ENCODE data around the gene ATP2B2. TPM values are rescaled to one million over a fixed set of nuclear protein-coding genes. Genes with fewer than 3 reads are reported as not detected.

Gene ATP2B2
- total RNA-seq, result not detected in 2 replicates

DNA sequence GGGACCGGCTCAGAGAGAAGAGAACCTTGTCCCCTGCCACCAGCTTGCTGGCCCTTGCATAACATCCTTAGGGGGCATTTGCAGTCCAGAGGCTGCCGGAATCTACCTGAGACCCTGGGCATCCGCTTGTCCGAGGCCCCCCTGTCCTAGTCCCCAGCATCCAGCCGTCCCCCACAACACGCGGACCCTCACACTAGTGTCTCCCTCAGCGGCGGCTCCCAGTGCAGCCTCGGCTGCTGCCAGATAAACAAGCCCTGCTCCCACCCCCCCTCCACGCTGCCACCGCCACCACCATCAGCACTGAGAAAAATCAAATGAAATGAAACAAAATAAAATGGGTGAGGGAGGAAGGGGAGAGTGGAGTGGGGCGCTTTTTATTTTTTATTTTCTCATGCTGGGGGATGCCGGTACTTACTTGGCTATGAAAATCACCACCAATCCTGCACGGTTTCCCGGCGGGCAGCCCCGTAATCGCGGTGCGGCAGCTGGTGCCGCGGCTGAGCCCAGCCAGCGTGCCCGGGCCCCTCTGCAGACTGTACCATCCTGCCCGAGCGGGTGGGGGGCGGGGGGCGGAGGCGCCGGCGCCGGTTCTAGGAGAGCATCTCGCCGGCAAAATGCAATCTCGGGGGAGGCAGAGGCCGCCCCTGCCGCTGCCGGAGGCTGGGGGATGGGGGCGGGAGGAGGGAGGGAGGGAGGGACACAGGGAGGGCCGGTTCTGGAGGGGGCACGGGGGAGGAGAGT lies at the start of gene ATP2B2:
TSS of gene ATP2B2 (minus strand) at position 537 of the 741 bp plus-strand sequence. CDS start 56,043 bp downstream, outside the sequence.
- intact Hi-C loops (cut with micrococcal nuclease), result loop anchor here (10.0 kb wide), 1 partner anchor 160 kb away; no protein-coding TSS in a partner anchor
- Mint-ChIP-seq H3K4me1 (ENCODE audit: low read depth) (no peaks in the 10 kb centered on the region), H3K27ac (no peak within 1 kb of the TSS), H3K36me3 (ENCODE audit: low read depth) (no peaks in the 10 kb centered on the region), H3K4me3 (no peak within 1 kb of the TSS), H3K27me3 (ENCODE audit: insufficient read depth) (peaks cover 18% of the 10 kb centered on the region), H3K9me3 (no peaks in the 10 kb centered on the region)
- DNase-seq (ENCODE audit: low spot score), result no peak

DNA sequence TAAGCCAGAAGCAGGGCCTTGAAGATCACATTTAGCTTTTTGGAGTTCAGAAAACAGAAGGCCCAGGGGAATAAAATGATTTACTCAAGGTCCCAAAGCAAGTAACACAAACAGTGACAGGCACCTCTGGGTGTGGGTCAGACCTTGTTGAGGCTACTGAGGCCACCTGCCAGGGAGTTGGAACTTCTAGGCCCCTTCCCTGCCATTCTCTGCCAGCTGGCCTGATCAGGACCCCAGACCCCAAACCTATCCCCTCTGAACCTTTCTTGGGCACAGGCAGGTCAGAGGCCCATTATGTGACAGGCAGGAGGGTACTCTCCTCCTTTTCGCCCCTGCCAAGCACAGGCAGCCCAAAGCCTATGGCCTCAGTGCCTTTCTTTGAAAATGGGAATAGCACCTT lies 49.4 kb upstream of the ATP2B2 start:
- H3K9me3 Mint-ChIP-seq, result no peaks in the 10 kb centered on the region
- DNase-seq (ENCODE audit: low spot score), result no peak
- H3K4me3 Mint-ChIP-seq, result no peak overlapping the region
- no peaks in the 10 kb centered on the region for H3K36me3 Mint-ChIP-seq (ENCODE audit: low read depth)
- peaks cover 10% of the 10 kb centered on the region for H3K27me3 Mint-ChIP-seq (ENCODE audit: insufficient read depth)
- intact Hi-C loops (cut with micrococcal nuclease), result loop anchor here (10.0 kb wide), 1 partner anchor 1380 kb away; no protein-coding TSS in a partner anchor
- peaks cover 25% of the 10 kb centered on the region for H3K4me1 Mint-ChIP-seq (ENCODE audit: low read depth)
- H3K27ac Mint-ChIP-seq, result no peak overlapping the region

DNA sequence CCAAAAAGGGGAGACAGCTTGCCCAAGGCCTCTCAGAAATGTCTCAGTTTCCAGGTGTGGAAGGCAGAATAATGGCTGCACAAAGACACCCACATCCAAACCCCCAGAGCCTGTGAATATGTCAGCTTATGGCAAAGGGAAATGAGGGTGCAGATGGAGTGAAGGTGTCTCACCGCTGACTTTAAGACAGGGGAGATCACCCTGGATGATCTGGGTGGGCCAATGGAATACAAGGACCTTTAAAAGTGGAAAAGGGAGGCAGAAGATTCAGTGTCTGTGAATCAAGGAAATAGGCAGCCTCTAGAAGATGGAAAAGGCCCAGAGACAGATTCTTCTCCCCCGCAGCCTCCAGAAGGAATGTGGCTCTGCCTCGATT lies 48.8 kb upstream of the ATP2B2 start:
- peaks cover 8% of the 10 kb centered on the region for H3K27me3 Mint-ChIP-seq (ENCODE audit: insufficient read depth)
- H3K4me3 Mint-ChIP-seq, result no peak overlapping the region
- DNase-seq (ENCODE audit: low spot score), result no peak
- intact Hi-C loops (cut with micrococcal nuclease), result loop anchor here (10.0 kb wide), 1 partner anchor 1379 kb away; no protein-coding TSS in a partner anchor
- H3K9me3 Mint-ChIP-seq, result no peaks in the 10 kb centered on the region
- H3K36me3 Mint-ChIP-seq (ENCODE audit: low read depth), result no peaks in the 10 kb centered on the region
- peak overlapping the region; percentile 50 for H3K27ac Mint-ChIP-seq
- H3K4me1 Mint-ChIP-seq (ENCODE audit: low read depth), result peaks cover 27% of the 10 kb centered on the region

DNA sequence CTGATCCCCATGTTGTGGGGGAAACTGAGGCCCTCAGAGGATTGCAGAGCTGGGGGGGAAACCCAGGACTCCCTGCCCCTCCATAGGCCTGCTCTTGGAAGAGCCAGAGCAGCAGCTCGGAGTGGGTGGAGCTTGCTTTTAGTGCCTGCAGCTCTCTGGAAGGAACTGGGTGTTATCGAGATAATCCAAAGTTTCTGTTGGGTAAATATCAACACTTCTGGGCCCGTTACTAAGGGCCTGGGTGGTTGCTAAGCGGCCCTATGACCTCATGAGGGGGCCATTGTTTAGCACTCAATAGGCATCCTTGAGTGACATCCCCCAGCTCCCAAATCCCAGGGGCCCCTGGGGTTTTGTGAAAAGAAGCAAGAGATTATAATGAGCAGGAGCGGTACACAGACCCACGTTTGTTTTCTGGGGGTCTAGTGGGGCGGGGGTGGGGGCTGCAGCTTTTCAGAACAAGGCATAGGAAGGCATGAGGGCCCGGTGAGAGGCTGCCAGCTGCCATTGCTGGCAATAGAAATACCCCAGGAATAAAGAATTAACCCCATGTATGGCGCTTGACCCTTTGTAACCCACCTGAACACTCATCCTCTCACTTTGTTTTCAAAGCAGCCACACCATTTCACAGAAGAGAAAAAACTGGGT lies 48.3 kb upstream of the ATP2B2 start:
- Mint-ChIP-seq H3K9me3 (no peaks in the 10 kb centered on the region), H3K27ac (no peak overlapping the region), H3K4me1 (ENCODE audit: low read depth) (peaks cover 32% of the 10 kb centered on the region), H3K4me3 (no peak overlapping the region), H3K36me3 (ENCODE audit: low read depth) (no peaks in the 10 kb centered on the region), H3K27me3 (ENCODE audit: insufficient read depth) (peaks cover 6% of the 10 kb centered on the region)
- intact Hi-C loops (cut with micrococcal nuclease), result loop anchor here (2.0 to 10.0 kb wide), 2 partner anchors 187 to 1379 kb away; no protein-coding TSS in a partner anchor
- no peak for DNase-seq (ENCODE audit: low spot score)

DNA sequence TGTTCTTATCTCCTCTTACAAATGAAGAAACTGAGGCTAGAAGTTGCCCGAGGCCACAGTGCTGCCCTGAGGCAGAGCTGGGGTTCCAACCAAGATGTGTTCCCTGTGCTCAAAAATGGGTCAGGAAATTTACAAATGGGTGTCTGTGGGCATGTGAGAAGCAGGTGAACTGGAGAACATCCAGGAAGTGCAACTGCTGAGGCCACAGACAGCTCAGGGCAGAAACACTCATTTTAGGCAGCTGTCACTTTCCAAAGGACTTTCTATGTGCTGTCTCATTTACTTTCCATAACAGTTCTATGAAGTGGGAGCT lies 47.2 kb upstream of the ATP2B2 start:
- intact Hi-C loops (cut with micrococcal nuclease), result loop anchor here (1.0 to 10.0 kb wide), 4 partner anchors 51 to 1378 kb away; no protein-coding TSS in a partner anchor
- peak overlapping the region; percentile 49 for H3K4me3 Mint-ChIP-seq
- H3K27ac Mint-ChIP-seq, result peak overlapping the region; percentile 87
- peaks cover 35% of the 10 kb centered on the region for H3K4me1 Mint-ChIP-seq (ENCODE audit: low read depth)
- no peaks in the 10 kb centered on the region for H3K9me3 Mint-ChIP-seq
- H3K27me3 Mint-ChIP-seq (ENCODE audit: insufficient read depth), result peaks cover 6% of the 10 kb centered on the region
- no peaks in the 10 kb centered on the region for H3K36me3 Mint-ChIP-seq (ENCODE audit: low read depth)
- no peak for DNase-seq (ENCODE audit: low spot score)

DNA sequence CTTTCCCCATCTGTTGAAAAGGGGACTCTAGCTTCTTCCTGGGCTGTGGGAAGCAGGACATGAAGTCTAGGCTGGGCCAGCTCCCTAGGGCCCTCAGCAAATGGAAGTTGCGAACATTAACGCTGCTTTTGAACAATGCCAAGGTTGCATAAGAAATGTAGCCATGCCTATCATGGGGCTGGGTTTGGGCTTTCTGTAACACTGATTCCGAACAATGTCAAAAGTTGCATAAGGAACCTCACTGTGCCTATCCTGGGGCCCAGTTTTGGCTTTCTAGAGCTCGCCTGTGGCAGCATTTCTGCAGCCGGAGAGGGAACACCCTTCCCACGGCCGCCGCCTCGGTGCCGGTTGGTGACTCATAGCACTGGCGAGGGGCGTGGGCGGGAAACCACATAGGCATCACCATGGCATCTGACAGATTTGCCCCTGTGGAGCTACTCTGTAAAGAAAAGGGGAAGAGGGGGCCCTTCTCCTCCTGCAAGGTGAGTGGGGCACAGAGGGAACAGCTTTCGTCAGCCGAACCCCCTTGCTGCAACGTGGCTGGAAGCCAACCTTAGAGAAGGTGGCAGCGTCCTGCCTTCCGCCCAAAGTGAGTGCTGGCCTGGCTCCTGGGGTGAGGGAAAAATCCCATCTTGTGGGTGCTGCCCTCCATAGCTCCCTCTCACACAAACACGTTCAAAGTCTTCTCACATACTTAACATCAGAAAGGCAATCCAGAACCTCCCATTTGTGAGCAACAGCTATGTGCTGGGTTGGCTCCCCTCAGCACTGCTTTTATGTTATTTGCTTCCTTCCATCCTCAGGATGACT lies 46.6 kb upstream of the ATP2B2 start:
- intact Hi-C loops (cut with micrococcal nuclease), result loop anchor here (1.0 to 10.0 kb wide), 4 partner anchors 51 to 1377 kb away; no protein-coding TSS in a partner anchor
- H3K27ac Mint-ChIP-seq, result peak overlapping the region; percentile 87
- peaks cover 35% of the 10 kb centered on the region for H3K4me1 Mint-ChIP-seq (ENCODE audit: low read depth)
- H3K9me3 Mint-ChIP-seq, result no peaks in the 10 kb centered on the region
- H3K36me3 Mint-ChIP-seq (ENCODE audit: low read depth), result no peaks in the 10 kb centered on the region
- peak; percentile 61 for DNase-seq (ENCODE audit: low spot score)
- H3K27me3 Mint-ChIP-seq (ENCODE audit: insufficient read depth), result peaks cover 6% of the 10 kb centered on the region
- peak overlapping the region; percentile 49 for H3K4me3 Mint-ChIP-seq

DNA sequence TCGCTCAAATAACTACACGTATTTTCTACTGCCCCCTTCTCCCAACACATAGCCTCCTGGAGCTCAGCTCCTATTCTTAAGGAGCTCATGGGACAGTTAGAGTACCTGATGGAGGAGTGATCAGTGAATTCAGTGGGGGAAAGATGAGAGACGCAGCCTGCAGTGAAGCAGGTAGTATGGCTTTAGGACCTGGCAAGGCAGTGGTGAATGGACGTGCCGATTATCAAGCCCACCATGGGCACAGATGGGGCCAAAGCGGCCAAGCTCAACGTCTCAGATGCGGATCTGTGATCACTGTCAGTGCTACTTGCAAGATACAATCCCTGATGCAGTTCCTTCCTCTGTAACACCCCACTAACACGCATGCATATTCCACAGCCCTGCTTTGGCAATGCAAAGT lies 45.8 kb upstream of the ATP2B2 start:
- DNase-seq (ENCODE audit: low spot score), result no peak
- no peak overlapping the region for H3K27ac Mint-ChIP-seq
- peaks cover 35% of the 10 kb centered on the region for H3K4me1 Mint-ChIP-seq (ENCODE audit: low read depth)
- intact Hi-C loops (cut with micrococcal nuclease), result loop anchor here (10.0 kb wide), 1 partner anchor 1376 kb away; no protein-coding TSS in a partner anchor
- no peak overlapping the region for H3K4me3 Mint-ChIP-seq
- H3K36me3 Mint-ChIP-seq (ENCODE audit: low read depth), result no peaks in the 10 kb centered on the region
- no peaks in the 10 kb centered on the region for H3K9me3 Mint-ChIP-seq
- peaks cover 4% of the 10 kb centered on the region for H3K27me3 Mint-ChIP-seq (ENCODE audit: insufficient read depth)

DNA sequence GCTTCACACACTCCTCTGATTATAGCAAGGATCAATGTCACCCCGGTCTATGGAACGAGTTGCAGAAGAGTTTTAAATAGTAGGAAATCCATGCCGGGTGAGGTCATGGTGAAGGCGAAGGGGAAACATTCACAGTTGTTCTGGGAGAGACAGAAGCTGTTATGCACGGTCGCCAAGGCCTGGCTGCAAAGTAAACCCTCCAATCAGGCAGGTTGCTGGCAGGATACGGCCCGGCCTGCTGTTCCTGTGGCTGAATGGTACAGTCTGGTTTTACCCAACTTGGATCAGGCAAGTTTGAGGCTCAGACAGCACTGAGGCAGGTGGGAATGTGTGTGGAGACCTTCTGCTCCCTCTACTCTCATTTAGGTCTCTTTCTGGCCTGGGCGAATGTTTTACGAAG lies 45.3 kb upstream of the ATP2B2 start:
- no peak overlapping the region for H3K27ac Mint-ChIP-seq
- no peak for DNase-seq (ENCODE audit: low spot score)
- no peak overlapping the region for H3K4me3 Mint-ChIP-seq
- peaks cover 6% of the 10 kb centered on the region for H3K27me3 Mint-ChIP-seq (ENCODE audit: insufficient read depth)
- peaks cover 35% of the 10 kb centered on the region for H3K4me1 Mint-ChIP-seq (ENCODE audit: low read depth)
- no peaks in the 10 kb centered on the region for H3K9me3 Mint-ChIP-seq
- intact Hi-C loops (cut with micrococcal nuclease), result loop anchor here (10.0 kb wide), 1 partner anchor 1376 kb away; no protein-coding TSS in a partner anchor
- no peaks in the 10 kb centered on the region for H3K36me3 Mint-ChIP-seq (ENCODE audit: low read depth)

DNA sequence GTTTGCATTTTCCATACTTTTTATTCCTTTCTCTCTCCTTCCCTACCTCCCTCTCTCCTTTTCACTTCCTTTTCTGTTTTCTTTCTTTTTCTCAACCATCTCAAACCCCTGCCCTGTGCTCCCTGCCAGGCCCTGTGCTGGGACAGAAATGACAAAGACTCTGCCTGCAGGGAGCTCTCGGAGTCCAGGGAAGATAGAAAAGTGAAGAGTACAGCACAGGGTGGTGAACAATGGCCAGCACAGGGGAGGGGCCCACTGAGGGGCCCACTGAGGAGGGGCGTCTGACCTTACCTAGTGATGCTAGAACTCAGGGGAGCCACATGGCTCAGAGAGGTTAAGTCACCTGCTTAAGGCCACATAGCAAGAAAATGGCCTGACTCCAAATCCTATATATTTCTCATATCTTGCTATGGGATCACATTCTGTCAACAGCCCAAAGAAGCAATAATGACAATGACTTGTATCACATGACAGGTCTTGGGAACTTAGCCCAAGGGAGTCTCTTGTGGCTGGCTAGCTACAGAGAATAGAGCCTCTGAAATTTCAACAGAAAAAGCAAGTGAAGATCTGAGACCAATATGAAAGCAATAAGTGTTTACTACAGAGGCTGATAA lies 44.3 kb upstream of the ATP2B2 start:
- Mint-ChIP-seq H3K4me3 (no peak overlapping the region), H3K9me3 (no peaks in the 10 kb centered on the region), H3K36me3 (ENCODE audit: low read depth) (no peaks in the 10 kb centered on the region), H3K27me3 (ENCODE audit: insufficient read depth) (peaks cover 5% of the 10 kb centered on the region), H3K4me1 (ENCODE audit: low read depth) (peaks cover 35% of the 10 kb centered on the region), H3K27ac (no peak overlapping the region)
- DNase-seq (ENCODE audit: low spot score), result no peak
- intact Hi-C loops (cut with micrococcal nuclease), result loop anchor here (10.0 kb wide), 1 partner anchor 1375 kb away; no protein-coding TSS in a partner anchor

DNA sequence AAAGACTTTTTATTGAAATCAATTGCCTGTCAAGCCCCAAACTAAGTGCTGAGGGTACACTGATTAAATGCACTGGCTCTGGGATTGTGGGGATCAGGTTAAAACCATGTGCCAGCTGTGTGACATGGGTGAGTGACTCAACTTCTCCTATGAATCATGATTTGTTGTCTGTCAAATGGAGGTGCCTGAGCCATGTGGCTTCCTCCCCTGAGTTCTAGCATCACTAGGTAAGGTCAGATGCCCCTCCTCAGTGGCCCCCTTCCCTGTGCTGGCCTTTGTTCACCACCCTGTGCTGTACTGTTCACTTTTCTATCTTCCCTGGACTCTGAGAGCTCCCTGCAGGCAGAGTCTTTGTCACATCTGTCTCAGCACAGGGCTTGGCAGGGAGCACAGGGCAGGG lies 43.6 kb upstream of the ATP2B2 start:
- Mint-ChIP-seq H3K36me3 (ENCODE audit: low read depth) (no peaks in the 10 kb centered on the region), H3K4me3 (no peak overlapping the region), H3K27ac (no peak overlapping the region), H3K4me1 (ENCODE audit: low read depth) (peaks cover 35% of the 10 kb centered on the region), H3K9me3 (no peaks in the 10 kb centered on the region), H3K27me3 (ENCODE audit: insufficient read depth) (peaks cover 5% of the 10 kb centered on the region)
- intact Hi-C loops (cut with micrococcal nuclease), result no loop called here
- DNase-seq (ENCODE audit: low spot score), result no peak

DNA sequence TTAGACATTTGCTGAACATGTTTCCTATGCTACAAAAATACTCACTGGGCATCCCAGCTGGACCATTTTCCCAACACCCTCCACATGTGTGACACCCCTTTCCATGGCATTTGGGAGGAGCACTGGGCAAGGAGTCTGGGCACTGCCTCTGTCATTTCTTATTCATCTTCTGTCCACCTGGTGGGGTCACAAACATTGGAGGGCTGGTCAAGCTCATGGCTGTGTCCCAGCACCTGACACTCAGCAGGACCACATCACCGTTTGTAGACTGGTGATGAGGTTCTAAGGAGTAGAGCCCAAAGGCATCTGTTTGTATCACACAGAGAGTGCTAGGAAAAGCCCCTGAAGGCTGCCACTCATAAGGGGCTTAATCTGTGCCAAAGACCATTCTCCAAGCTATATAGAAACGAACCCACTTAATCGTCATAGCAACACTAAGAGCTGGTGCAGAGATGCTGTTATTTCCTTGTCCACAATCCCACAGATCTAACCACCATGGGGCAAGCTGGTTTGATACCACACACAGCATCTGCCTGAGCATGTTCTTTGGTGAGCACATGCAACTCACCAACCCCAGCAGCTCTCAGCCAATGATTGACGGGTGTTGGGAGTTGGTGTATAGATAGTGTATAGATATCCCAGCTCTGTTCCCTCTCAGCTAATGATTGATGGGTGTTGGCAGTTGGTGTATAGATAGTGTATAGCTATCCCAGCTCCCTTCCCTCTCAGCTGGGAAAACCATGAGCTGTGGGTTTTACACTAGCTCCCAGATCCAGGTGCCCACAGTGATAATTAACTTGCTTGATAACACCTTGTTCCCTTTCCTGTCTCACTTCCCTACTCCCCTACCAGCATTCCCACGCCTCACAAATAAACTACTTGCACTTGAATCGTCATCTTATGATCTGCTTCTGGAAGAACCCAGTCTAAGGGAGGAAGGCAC lies 42.7 kb upstream of the ATP2B2 start:
- H3K36me3 Mint-ChIP-seq (ENCODE audit: low read depth), result no peaks in the 10 kb centered on the region
- H3K9me3 Mint-ChIP-seq, result peaks cover 2% of the 10 kb centered on the region
- H3K4me3 Mint-ChIP-seq, result no peak overlapping the region
- no peak overlapping the region for H3K27ac Mint-ChIP-seq
- DNase-seq (ENCODE audit: low spot score), result no peak
- peaks cover 35% of the 10 kb centered on the region for H3K4me1 Mint-ChIP-seq (ENCODE audit: low read depth)
- intact Hi-C loops (cut with micrococcal nuclease), result no loop called here
- H3K27me3 Mint-ChIP-seq (ENCODE audit: insufficient read depth), result peaks cover 5% of the 10 kb centered on the region

Measured in activated T-helper 1 cell treated with anti-CD3 and anti-CD28 coated beads, Interleukin-12 subunit alpha, Interleukin-12 subunit beta, Interleukin-2, Interleukin-4 antibody, amounts not matched to agents 30 ng/mL and 10 ng/mL and 1 ng/mL, durations not matched to agents 14 hours and 24 hours and 36 hours (primary cell).